HepG2 (cell line): ENCODE data around the gene OPN5. TPM values are rescaled to one million over a fixed set of nuclear protein-coding genes. Genes with fewer than 3 reads are reported as not detected.

ENCODE experiments used
- AGO2 ChIP-seq: fragments of 200-400 bp; formaldehyde crosslinking; optimal IDR thresholded peaks from 2 replicates; pipeline ENCODE3; 2017; ENCODE audit warnings: mild to moderate bottlenecking, low read depth, low read length, moderate library complexity
- CBX2 ChIP-seq, 2 experiments: fragments of 200-600 bp in 1 of 2; sonication (generic); formaldehyde crosslinking in 1 of 2; IDR thresholded peaks; 2 replicates each; pipeline versions ENCODE4 v1.7.0 to v1.8.1; 2018 to 2022; ENCODE audit warnings: low read depth in 2 of 2, low read length in 1 of 2, mild to moderate bottlenecking in 1 of 2, missing genetic modification reagents in 1 of 2
- EEA1 ChIP-seq: sonication (generic); formaldehyde crosslinking; IDR thresholded peaks from 2 replicates; pipeline ENCODE4 v1.5.1; 2020; ENCODE audit warnings: mild to moderate bottlenecking, missing genetic modification reagents, borderline replicate concordance
- FOXM1 ChIP-seq: sonication (generic); formaldehyde crosslinking; IDR thresholded peaks from 2 replicates; pipeline ENCODE4 v1.5.0; 2020; ENCODE audit warnings: missing genetic modification reagents
- FOXO4 ChIP-seq: sonication (generic); formaldehyde crosslinking; conservative IDR thresholded peaks from 2 replicates; pipeline ENCODE4 v1.8.1; 2023; ENCODE audit warnings: missing genetic modification reagents
- HOXA7 ChIP-seq: sonication (generic); formaldehyde crosslinking; IDR thresholded peaks from 2 replicates; pipeline ENCODE4 v1.8.1; 2022; ENCODE audit warnings: mild to moderate bottlenecking, missing genetic modification reagents, moderate library complexity
- MTERF4 ChIP-seq: sonication (generic); formaldehyde crosslinking; IDR thresholded peaks from 2 replicates; pipeline ENCODE4 v1.8.0; 2023; ENCODE audit warnings: mild to moderate bottlenecking, missing genetic modification reagents
- MXD1 ChIP-seq: sonication (generic); formaldehyde crosslinking; IDR thresholded peaks from 2 replicates; pipeline ENCODE4 v1.4.0; 2020; ENCODE audit warnings: mild to moderate bottlenecking, missing genetic modification reagents
- NR2F6 ChIP-seq, 2 experiments: IDR thresholded peaks; 2 replicates each; pipeline ENCODE4 v1.6.1; 2016; ENCODE audit warnings: antibody characterized with exemption in 1 of 2, mild to moderate bottlenecking in 1 of 2
- PAWR ChIP-seq: sonication (generic); formaldehyde crosslinking; IDR thresholded peaks from 2 replicates; pipeline ENCODE4 v1.4.0; 2020; ENCODE audit warnings: missing genetic modification reagents, mild to moderate bottlenecking, borderline replicate concordance
- PAXIP1 ChIP-seq: sonication (generic); formaldehyde crosslinking; conservative IDR thresholded peaks from 2 replicates; pipeline ENCODE4 v1.4.0; 2020; ENCODE audit warnings: mild to moderate bottlenecking, missing genetic modification reagents, moderate library complexity
- TAF15 ChIP-seq: fragments of 200-400 bp; formaldehyde crosslinking; IDR thresholded peaks from one replicate; pipeline ENCODE4 v1.6.1; 2018; ENCODE audit warnings: mild to moderate bottlenecking, low read depth, low read length; ENCODE audit not compliant: poor library complexity, severe bottlenecking
- TP53 ChIP-seq: sonication (generic); formaldehyde crosslinking; conservative IDR thresholded peaks from 2 replicates; pipeline ENCODE4 v1.4.0; 2020; ENCODE audit warnings: missing genetic modification reagents
- XRCC5 ChIP-seq: fragments of 200-400 bp; formaldehyde crosslinking; optimal IDR thresholded peaks from 2 replicates; pipeline ENCODE3; 2017; ENCODE audit warnings: mild to moderate bottlenecking, low read length
- ZNF138 ChIP-seq: sonication (generic); formaldehyde crosslinking; IDR thresholded peaks from 2 replicates; pipeline ENCODE4 v1.5.0; 2020; ENCODE audit warnings: mild to moderate bottlenecking, low read depth, missing genetic modification reagents
- ZNF33B ChIP-seq: sonication (generic); formaldehyde crosslinking; IDR thresholded peaks from 2 replicates; pipeline ENCODE4 v1.5.1; 2020; ENCODE audit warnings: mild to moderate bottlenecking, missing genetic modification reagents
- ZNF552 ChIP-seq: sonication (generic); formaldehyde crosslinking; IDR thresholded peaks from 2 replicates; pipeline ENCODE4 v1.9.0; 2022; ENCODE audit warnings: missing genetic modification reagents, mild to moderate bottlenecking, borderline replicate concordance
- ZNF678 ChIP-seq: sonication (generic); formaldehyde crosslinking; IDR thresholded peaks from 2 replicates; pipeline ENCODE4 v1.4.0; 2020; ENCODE audit warnings: mild to moderate bottlenecking, missing genetic modification reagents
- ZNF782 ChIP-seq: sonication (generic); formaldehyde crosslinking; IDR thresholded peaks from 2 replicates; pipeline ENCODE4 v1.4.0; 2020; ENCODE audit warnings: missing genetic modification reagents, mild to moderate bottlenecking, borderline replicate concordance
- ZSCAN5A ChIP-seq: sonication (generic); formaldehyde crosslinking; IDR thresholded peaks from 2 replicates; pipeline ENCODE4 v1.8.0; 2022; ENCODE audit warnings: mild to moderate bottlenecking, missing genetic modification reagents, borderline replicate concordance
- polyA plus RNA-seq, 8 experiments: library from polyadenylated mRNA; depleted of rRNA in 3 of 8; stranded (reverse) in 7 of 8; unstranded in 1 of 8; fragments of >200 nt; fragmentation: Illumina TruSeq in 4 of 8; extraction: Trizol in 4 of 8; gene quantifications; 2 replicates each; pipeline versions ENCODE4 v1.2.1 to v1.2.3, GENCODE V29; 2011 to 2016; ENCODE audit warnings: low read depth in 4 of 8, missing spikeins in 1 of 8, mixed read lengths in 1 of 8; ENCODE audit not compliant: insufficient read depth in 1 of 8
- total RNA-seq, 5 experiments: library from RNA; depleted of rRNA; stranded (reverse); fragments of >200 nt; fragmentation: Illumina TruSeq; extraction: Trizol; gene quantifications; 2 replicates each; pipeline ENCODE4 v1.2.3, GENCODE V29; 2016; ENCODE audit warnings: low read depth in 1 of 5

The OPN5 gene
- total and polyA plus RNA-seq, 2 of the 13 experiments (the other 11 are each of a cell fraction or from before 2014, with no cell fraction given), result not detected

- peak; percentile 66; the same call in 1 of the 2 replicates for TF ChIP-seq MTERF4 (CRISPR knock-in tag)
- no peak for TF ChIP-seq ZNF552 (CRISPR knock-in tag)
- no peak for TF ChIP-seq HOXA7 (CRISPR knock-in tag)
- no peak for TF ChIP-seq EEA1 (CRISPR knock-in tag)
- TF ChIP-seq NR2F6 (IDR thresholded peaks at IDR 0.05), result no peak
- TF ChIP-seq NR2F6 (CRISPR knock-in tag; IDR thresholded peaks at IDR 0.05), result no peak
- no peak for TF ChIP-seq TAF15
- no peak for TF ChIP-seq FOXO4 (CRISPR knock-in tag)
- no peak for TF ChIP-seq ZNF33B (CRISPR knock-in tag)
- no peak for TF ChIP-seq CBX2 (IDR thresholded peaks at IDR 0.05; ENCODE audit: low read depth, low read length)
- 0 out of 2 replicates have a peak, but pooled peaks have one; percentile 78 for TF ChIP-seq CBX2 (CRISPR knock-in tag; IDR thresholded peaks at IDR 0.05; ENCODE audit: low read depth)
- no peak for TF ChIP-seq PAWR (CRISPR knock-in tag)
- no peak for TF ChIP-seq TP53 (CRISPR knock-in tag)
- 0 out of 2 replicates have a peak, but pooled peaks have one; percentile 8 for TF ChIP-seq PAXIP1 (CRISPR knock-in tag)
- peak; percentile 54 for TF ChIP-seq XRCC5
- no peak for TF ChIP-seq AGO2
- no peak for TF ChIP-seq ZSCAN5A (CRISPR knock-in tag)
- TF ChIP-seq ZNF678 (CRISPR knock-in tag), result no peak
- TF ChIP-seq ZNF782, result no peak
- TF ChIP-seq MXD1 (CRISPR knock-in tag), result no peak
- no peak for TF ChIP-seq ZNF138 (CRISPR knock-in tag)
- no peak for TF ChIP-seq FOXM1 (CRISPR knock-in tag)
These were observed 6.0 kb downstream of the OPN5 start (continued) for GRCh38 chr6:47787620-47788497.
